H1 (cell line): ENCODE results near the gene CSN3. TPM values are rescaled to one million over a fixed set of nuclear protein-coding genes. Genes with fewer than 3 reads are reported as not detected.

Experiments
- HDAC2 ChIP-seq, 2 experiments: fragments of 300-600 bp in 1 of 2; sonication (generic) in 1 of 2; IDR thresholded peaks; 2 replicates each; pipeline ENCODE4 v1.6.1; 2011 to 2012; ENCODE audit warnings: low read depth in 2 of 2, low read length in 2 of 2, mild to moderate bottlenecking in 2 of 2, moderate library complexity in 2 of 2, borderline replicate concordance in 1 of 2, inconsistent platforms in 1 of 2
- TCF12 ChIP-seq: IDR thresholded peaks from 2 replicates; pipeline ENCODE4 v1.6.1; 2011; ENCODE audit warnings: low read depth, mild to moderate bottlenecking, low read length
- polyA plus RNA-seq, 7 experiments: library from polyadenylated mRNA; depleted of rRNA in 3 of 7; stranded (reverse) in 5 of 7; unstranded in 2 of 7; fragments of >200 nt in 5 of 7; fragments of 200-250 nt in 2 of 7; gene quantifications; 1 replicate in 5 of 7; 2 replicates in 1 of 7; 4 replicates in 1 of 7; pipeline versions ENCODE4 v1.2.1 to v1.2.3, GENCODE V29; 2011 to 2013; ENCODE audit warnings: missing spikeins in 2 of 7, mixed read lengths in 2 of 7
- total RNA-seq: library from RNA; stranded (reverse); fragmentation: NEBNext Ultra II Directional; extraction: Animal tissue kit (Norgen Biotek cat#: 25700); gene quantifications from 2 replicates; pipeline ENCODE4 v1.2.1, GENCODE V29; 2021

Gene CSN3
- total and polyA plus RNA-seq, 2 of the 8 experiments (the other 6 are each of a cell fraction or from before 2014, with no cell fraction given): not detected

- TF ChIP-seq HDAC2 (IDR thresholded peaks at IDR 0.05; ENCODE audit: borderline replicate concordance in 1 of 2, low read depth in 2 of 2, low read length in 2 of 2) (no peak), TCF12 (no peak)
- TF ChIP-seq, all 59 proteins: peak for 0
These were observed 2.4 kb upstream of the CSN3 start (continued) for GRCh38 chr4:70239884-70240591.
